ENCODE results near the gene AIG1. TPM values are rescaled to one million over a fixed set of nuclear protein-coding genes. Genes with fewer than 3 reads are reported as not detected.

Gene AIG1
- polyA plus RNA-seq, 1 donor from 2014 or later, result 23.2 TPM

- Histone ChIP-seq H3K9me3 (ENCODE audit: low read length) (no peaks in the 10 kb centered on the region), H2AFZ (ENCODE audit: low read depth, low read length) (no peak overlapping the region)
Measured at GRCh38 chr6:143329323-143329722, 268.6 kb downstream of the AIG1 start.

GRCh38 chr6:143331362-143331761, 270.7 kb downstream of the AIG1 start:
- Histone ChIP-seq H3K9me2 (ENCODE audit: insufficient read depth, low read length) (no peaks in the 10 kb centered on the region), H2AFZ (ENCODE audit: low read depth, low read length) (no peak overlapping the region)
- TF ChIP-seq POLR2AphosphoS5 (IDR thresholded peaks at IDR 0.05) (no peak), CTCF (IDR thresholded peaks at IDR 0.05; ENCODE audit: poor library complexity, severe bottlenecking) (no peak), SMC3 (conservative IDR thresholded peaks at IDR 0.05; ENCODE audit: poor library complexity) (no peak), MXI1 (conservative IDR thresholded peaks at IDR 0.05; ENCODE audit: poor library complexity, severe bottlenecking) (no peak), EP300 (conservative IDR thresholded peaks at IDR 0.05; ENCODE audit: poor library complexity, severe bottlenecking) (no peak), REST (IDR thresholded peaks at IDR 0.05; ENCODE audit: borderline replicate concordance) (no peak), TAF1 (IDR thresholded peaks at IDR 0.05; ENCODE audit: low read depth) (no peak)

More at GRCh38 chr6:143329323-143329722, 268.6 kb downstream of the AIG1 start:
- Histone ChIP-seq H3K27ac (ENCODE audit: low read length) (no peak overlapping the region), H3F3A (ENCODE audit: insufficient read depth, low read length, poor library complexity, severe bottlenecking) (no peaks in the 10 kb centered on the region), H3K9me2 (ENCODE audit: insufficient read depth, low read length) (no peaks in the 10 kb centered on the region), H3K4me2 (ENCODE audit: low read length) (no peak overlapping the region), H3K36me3 (ENCODE audit: insufficient read depth, low read length) (no peaks in the 10 kb centered on the region), H3K79me2 (replicated peaks; ENCODE audit: insufficient read depth, low read length) (no peaks in the 10 kb centered on the region), H3K4me3 (ENCODE audit: low read length) (no peak overlapping the region), H3K27me3 (ENCODE audit: insufficient read depth, low read depth, low read length) (no peaks in the 10 kb centered on the region), H3K9ac (ENCODE audit: low read length) (no peak overlapping the region), H4K20me1 (ENCODE audit: insufficient read depth) (no peaks in the 10 kb centered on the region)
- TF ChIP-seq RAD21 (conservative IDR thresholded peaks at IDR 0.05) (no peak), MXI1 (conservative IDR thresholded peaks at IDR 0.05; ENCODE audit: poor library complexity, severe bottlenecking) (no peak), EZH2 (IDR thresholded peaks at IDR 0.05; ENCODE audit: borderline replicate concordance, insufficient read depth, low read length, poor library complexity, severe bottlenecking) (no peak), CTCF (IDR thresholded peaks at IDR 0.05; ENCODE audit: poor library complexity, severe bottlenecking) (no peak), SMC3 (conservative IDR thresholded peaks at IDR 0.05; ENCODE audit: poor library complexity) (no peak), TAF1 (IDR thresholded peaks at IDR 0.05; ENCODE audit: low read depth) (no peak), POLR2AphosphoS5 (IDR thresholded peaks at IDR 0.05) (no peak), EP300 (conservative IDR thresholded peaks at IDR 0.05; ENCODE audit: poor library complexity, severe bottlenecking) (no peak), REST (IDR thresholded peaks at IDR 0.05; ENCODE audit: borderline replicate concordance) (no peak)

More at GRCh38 chr6:143331362-143331761, 270.7 kb downstream of the AIG1 start:
- Histone ChIP-seq H3K27ac (ENCODE audit: low read length) (no peak overlapping the region), H3K36me3 (ENCODE audit: insufficient read depth, low read length) (no peaks in the 10 kb centered on the region), H3K9ac (ENCODE audit: low read length) (no peak overlapping the region), H3K27me3 (ENCODE audit: insufficient read depth, low read depth, low read length) (no peaks in the 10 kb centered on the region), H3K4me2 (ENCODE audit: low read length) (no peak overlapping the region), H3K9me3 (ENCODE audit: low read length) (no peaks in the 10 kb centered on the region), H4K20me1 (ENCODE audit: insufficient read depth) (no peaks in the 10 kb centered on the region), H3K4me3 (ENCODE audit: low read length) (no peak overlapping the region), H3K79me2 (replicated peaks; ENCODE audit: insufficient read depth, low read length) (no peaks in the 10 kb centered on the region), H3F3A (ENCODE audit: insufficient read depth, low read length, poor library complexity, severe bottlenecking) (no peaks in the 10 kb centered on the region)
